Fibroblast of skin of scalp (primary cell): ENCODE data around the gene ISG20.
A peak's percentile ranks its signal among the peaks of the same experiment; 100 is the strongest.
"Not testable (repeated sequence)": the region's sequence is repeated elsewhere in the genome, so short reads cannot be mapped to it uniquely, and the experiment has no call there.

ENCODE experiments used
- DNase-seq: peaks from one replicate; pipeline ENCODE4 v3.0.0-alpha.2; 2013

The ISG20 gene

DNA sequence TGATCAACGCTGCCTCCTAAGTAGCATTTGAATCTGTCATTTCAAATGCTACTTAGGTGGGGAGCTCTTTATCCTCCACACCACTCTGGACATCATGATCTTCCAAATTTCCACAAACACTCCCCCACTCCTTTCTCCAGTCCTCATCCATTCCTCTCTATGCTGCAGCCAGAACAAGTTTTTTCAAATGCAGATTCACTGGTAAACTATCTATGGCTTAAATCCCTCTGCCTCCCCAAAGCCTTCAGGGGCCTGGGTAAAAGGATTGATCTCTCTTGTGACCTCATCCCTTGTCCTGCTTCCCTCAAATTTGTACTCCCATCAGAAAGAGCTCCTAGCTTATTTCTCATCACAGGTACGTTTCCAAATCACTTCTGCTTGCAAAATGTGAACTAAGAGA, 19.0 kb upstream of the ISG20 start:
- no peak for DNase-seq

DNA sequence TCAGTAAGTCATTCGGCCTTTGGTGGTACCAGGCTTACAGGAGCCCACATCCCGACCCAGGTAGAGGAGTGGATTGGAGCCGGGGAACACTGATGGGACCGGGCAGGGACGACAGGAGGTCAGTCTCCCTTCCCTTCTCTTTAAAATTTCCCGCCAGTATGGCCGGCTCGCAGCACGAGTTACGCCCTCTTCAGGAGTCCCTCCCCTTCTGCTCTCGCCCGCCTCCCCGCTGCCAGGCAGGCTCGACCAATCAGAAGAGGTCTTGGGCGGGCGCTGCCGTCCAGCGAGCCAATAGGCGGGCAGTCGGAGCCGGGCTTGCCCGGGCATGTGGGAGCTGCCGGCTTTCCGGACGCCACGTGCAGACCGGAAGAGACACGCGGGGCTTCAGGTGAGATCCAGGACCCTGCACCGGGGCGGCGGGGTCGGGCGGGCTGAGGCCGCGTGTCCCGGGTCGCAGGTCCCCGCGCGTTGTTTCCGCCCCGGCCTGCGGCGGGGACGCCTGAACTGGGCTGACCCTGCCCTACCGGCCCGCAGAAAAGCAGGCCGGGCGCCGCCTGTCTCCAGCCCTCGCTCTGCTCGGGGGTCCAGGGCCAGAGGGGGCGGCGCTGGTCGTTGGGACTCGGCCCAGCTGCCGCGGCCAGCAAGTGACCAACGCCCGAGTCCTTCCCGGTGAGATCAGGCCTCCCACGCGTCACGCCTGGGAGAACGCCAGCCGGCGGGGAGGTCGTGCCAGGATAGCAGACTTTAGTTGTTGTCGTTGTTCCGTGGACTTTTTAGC, 17.6 kb upstream of the ISG20 start, which contains the start of gene AEN:
TSS of gene AEN (plus strand) at position 346 of the 778 bp plus-strand sequence. CDS start 4,870 bp downstream, outside the sequence.
- DNase-seq, result peak; percentile 97

DNA sequence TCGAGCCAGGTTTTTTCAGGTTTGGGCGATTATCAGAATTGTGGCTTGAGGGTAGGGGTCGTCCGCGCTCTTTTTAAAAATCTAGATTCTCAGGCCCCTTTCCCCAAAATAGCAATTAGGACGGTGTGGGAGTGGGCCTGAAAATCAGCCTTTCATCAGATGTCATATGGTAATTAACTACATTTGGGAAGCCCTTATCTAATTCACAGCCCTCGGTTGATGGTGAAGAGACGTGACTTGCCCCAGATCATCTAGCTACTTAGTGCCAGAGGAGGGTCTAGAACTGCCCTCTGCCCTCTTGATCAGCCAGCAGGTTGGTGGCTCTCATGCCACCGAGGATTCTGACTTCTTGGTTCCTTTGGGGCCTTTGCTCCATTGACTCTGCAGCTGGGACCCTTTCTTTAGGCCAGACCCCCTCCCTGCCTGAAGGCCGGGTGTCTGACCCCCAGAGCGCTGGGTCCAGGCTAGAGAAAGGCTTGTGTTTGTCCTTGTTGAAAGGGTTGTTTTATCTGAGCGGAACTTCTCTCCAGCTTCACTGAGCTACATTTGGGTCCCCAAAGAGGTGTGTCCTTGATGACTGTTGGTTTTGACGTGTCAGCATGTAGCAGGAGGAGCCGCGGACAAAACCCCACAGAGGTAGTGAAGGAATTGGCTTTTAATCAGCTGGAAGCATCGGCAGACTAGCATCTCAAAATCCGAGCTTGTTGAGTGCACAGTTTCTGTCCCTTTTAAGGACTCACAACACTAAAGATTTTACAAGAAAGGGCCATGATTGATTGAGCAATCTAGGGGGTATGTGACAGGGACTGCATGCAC, 16.8 kb upstream of the ISG20 start:
- DNase-seq, result peak; percentile 52

DNA sequence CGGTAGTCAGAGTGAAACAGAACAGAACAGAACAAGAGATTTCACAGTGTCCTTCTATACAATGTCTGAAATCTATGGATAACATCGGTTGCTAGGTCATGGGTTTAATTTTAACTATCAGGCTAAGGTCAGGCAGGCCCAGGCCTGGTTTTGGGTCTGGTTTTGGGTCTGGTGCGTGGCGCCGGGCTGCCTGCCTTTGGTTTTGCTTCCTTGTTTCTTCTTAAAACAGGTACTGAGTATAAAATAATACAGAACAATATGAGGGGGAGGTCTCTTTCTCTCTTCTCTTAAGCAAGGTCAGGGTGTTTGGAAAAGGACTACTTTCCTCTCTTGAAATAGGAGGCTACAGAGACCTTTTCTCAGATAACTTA, 16.2 kb upstream of the ISG20 start:
- no peak for DNase-seq

DNA sequence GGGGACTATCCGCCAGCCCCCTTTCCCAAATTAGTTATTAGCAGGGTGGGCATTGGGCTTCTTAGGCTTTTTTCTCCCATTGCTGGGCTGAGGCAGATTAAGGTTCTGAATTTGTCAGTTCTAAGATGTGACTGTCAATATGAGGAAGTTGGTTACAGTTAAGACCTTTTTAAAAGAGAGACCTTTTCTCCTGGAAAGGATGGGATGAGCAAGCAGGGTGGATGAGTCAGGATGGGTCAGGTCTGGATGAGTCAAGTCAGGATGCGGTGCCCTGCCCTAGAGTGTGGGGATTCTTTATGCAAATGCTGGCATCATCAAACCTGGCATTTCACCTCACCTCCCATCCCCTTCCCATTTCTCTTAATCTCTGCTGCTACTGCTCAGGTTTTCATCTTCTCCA, 15.8 kb upstream of the ISG20 start:
- peak; percentile 66 for DNase-seq

DNA sequence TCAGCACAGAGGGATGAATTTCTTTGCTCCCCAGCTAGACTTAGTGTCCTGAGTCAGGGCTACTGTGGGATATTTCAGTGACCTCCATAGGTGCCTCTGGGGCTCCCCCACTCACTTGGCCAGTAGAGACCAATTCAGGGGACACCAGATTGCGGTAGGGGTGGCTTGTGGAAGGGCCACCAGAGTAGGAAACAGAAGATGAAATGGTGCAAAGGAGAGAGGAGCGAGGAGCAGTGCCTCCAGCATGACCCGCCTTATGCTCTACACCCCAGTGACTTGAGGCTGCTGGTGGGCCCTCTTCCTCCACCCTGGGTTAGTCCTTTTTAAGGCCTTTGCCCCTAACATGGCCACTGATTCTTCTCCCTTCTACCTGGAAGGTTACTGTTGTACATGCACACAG, 15.2 kb upstream of the ISG20 start:
- no peak for DNase-seq

DNA sequence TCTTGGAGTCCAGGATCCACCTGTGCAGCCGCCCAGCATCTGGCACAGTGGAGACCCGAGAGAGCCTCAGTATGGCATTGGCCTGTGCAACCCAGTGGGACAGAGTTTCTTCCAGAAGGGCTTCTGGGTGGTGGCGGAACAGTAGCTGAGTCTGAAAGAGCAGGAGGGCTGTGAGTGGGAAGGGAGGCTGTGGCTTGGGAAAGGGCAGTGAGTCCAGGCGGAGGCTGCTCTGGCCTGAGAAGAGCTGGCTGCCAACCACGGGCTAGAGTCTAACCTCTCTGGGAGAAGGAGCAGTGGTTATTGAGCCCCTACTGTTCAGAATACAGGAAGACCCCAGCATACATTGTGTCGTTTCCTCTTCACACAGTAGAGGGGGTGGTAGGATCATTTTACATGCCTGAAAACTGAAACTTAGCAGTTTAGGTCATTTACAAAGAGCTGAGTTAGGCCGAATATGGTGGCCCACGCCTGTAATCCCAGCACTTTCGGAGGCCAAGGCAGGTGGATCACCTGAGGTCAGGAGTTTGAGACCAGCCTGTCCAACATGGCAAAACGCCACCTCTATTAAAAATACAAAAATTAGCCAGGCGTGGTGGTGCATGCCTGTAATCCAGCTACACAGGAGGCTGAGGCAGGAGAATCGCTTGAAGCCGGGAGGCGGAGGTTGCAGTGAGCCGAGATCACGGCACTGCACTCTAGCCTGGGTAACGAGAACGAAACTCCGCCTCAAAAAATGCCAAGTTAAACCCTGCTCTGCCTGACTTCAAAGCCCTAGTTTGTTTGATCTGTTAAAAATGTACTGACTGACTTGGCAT, 14.5 kb upstream of the ISG20 start:
- peak; percentile 54 for DNase-seq

DNA sequence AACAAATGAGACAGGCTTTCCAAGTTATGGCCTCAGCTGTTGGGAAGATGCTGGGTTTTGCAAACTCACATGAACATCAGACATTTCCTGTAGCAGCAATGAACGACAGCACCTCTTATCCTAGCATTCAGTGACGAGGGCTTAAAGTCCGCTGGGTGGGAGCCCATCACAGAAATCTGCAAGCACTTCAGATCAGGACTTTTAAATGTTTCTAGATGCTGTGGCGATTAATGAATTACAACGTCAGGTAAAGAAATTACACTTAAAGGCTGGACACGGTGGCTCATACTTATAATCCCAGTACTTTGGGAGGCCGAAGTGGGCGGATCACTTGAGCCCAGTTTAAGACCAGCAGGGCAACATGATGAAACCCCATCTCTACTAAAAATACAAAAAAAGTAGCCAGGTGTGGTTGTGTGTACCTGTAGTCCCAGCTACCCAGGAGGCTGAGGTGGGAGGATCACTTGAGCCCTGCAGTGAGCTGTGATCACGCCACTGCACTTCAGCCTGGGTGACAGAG, 13.8 kb upstream of the ISG20 start:
- no peak for DNase-seq

DNA sequence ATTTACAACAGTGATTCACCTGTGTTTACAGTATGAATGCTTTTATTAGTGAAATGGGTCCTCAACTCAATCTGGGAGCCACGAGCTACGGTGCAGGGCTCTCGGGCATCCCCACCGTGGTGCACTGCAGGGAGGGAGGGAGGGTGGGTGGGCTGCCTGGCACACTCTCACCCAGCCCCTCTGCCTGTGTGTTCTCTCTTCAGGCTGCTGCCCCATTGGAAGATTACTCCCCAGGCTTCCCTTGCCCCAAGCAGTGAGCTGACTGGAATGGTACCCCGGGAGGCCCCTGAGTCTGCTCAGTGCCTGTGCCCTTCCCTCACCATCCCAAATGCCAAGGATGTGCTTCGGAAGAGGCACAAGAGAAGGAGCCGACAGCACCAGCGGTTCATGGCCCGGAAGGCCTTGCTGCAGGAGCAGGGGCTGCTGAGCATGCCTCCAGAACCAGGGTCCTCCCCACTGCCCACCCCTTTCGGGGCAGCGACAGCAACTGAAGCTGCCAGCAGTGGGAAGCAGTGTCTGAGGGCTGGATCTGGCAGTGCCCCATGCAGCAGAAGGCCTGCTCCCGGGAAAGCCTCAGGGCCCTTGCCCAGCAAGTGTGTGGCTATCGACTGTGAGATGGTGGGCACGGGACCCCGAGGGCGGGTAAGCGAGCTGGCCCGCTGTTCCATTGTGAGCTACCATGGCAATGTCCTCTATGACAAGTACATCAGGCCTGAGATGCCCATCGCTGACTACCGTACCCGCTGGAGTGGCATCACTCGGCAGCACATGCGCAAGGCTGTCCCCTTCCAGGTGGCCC, 12.7 kb upstream of the ISG20 start:
- no peak for DNase-seq

DNA sequence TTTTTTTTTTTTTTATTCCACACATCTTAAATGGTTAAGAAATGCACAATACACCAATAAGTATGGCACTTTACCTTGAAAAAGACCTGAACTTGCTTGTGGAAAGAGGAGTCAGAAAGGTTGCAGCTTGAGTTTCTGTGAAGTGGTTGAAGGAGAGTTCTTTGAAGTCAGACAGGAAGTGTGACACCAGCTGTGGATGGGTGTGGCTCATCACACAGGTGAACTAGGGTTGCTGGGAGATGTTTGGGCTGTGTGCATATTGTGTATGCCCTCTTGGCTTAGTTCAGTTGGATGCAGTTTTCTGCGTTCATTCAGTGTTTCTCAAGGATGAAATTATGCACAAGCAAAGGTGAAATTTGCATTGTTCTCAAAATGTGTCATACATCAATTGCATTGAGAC, 11.4 kb upstream of the ISG20 start:
- no peak for DNase-seq

DNA sequence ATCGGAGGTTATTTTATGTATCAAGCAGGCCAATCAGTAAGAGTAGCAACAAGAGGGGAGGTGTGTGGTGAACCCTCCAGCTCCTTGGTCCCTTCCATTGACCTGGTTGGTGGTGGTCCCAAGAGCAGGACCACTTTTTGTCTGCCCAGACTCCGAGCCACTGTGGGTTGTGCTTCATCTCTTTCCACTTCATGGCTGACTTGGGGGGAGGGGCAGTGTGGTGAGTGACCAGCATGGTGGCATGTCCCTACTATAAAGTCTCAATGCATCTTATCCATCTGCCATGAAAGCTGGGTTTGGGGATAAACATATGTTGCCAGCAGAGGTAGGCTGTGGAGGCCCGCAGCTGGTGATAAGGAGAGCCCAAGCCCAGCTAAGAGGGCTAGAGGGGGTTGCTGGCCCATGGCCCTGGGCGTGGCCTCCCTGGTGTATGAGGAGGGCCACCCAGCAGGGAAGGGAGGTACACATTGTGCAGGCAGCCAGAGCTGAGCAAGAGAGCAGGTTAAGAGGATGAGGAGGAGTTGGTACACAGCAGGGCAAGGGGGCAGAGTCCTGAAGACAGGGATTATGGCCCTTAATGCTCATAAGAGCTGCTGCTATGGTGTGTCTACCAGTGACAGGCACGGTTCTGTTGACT, 10.7 kb upstream of the ISG20 start:
- DNase-seq, result no peak

DNA sequence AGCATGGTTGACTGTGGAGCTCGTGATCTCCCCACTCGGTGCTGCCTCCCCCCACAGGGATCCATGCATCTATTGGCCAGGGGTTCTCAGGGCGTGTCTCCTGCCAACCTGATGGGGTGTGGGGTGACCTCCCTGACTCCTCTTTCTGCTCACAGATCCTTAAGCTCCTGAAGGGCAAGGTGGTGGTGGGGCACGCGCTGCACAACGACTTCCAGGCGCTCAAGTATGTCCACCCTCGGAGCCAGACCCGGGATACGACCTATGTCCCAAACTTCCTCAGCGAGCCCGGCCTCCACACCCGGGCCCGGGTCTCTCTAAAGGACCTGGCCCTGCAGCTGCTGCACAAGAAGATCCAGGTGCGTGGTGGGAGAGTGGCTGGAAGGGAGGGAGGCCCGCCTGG, 9.7 kb upstream of the ISG20 start:
- no peak for DNase-seq

DNA sequence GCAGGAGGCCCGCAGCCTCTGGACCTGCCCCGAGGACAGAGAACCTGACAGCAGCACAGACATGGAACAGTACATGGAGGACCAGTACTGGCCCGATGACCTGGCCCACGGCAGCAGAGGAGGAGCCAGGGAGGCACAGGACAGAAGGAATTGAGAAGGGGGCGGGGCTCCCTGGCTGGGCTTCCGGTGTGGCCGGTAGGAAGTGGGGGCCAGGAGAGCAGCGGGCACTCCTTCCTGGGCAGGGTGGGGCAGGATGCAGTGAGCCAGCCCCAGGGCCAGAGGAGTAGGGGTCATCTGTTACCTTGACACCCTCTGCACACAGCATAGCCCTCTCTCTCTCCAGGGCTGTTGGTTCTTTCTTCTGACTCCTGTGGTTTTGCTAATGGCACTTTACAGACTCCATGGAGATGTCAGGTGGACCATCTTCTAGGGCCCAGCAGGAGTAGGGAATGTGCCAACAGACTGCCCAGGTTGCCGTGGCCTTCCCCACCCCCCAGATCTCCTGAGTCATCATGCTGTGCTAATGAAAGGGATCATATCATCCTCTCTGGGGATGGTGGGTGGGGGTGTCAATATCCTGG, 8.6 kb upstream of the ISG20 start:
- no peak for DNase-seq

DNA sequence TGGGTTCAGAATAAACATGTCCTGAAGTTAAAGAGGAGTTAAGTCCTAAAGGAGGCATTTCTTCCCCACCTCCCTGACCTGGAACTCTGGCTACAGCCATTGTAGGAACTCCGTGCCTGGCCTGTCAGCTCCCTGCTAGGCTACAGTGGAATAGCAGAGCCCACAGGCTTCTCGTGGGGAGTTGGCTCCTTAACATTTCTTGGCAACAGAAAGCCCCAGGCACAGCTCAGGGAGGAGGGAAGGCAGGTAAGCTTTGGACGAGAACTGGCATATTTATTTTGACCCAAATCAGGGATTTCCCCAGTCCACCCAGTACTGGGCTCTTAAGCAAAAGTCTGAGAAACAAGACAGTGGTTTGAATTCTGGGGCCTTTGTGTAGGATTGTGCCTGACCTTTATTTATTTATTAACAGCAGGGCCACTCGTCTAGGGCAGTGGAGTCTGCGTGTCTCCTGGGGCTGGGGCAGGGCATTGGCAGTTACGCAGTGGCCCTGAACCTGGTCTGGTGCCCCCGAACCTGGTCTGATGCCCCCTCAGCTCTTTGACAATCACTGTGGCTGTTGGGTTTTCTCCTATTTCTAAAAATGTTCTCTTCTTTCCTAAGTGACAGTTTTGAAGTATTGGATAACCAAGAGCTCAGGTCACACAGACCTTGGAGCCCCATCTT, 7.9 kb upstream of the ISG20 start:
- DNase-seq, result no peak

DNA sequence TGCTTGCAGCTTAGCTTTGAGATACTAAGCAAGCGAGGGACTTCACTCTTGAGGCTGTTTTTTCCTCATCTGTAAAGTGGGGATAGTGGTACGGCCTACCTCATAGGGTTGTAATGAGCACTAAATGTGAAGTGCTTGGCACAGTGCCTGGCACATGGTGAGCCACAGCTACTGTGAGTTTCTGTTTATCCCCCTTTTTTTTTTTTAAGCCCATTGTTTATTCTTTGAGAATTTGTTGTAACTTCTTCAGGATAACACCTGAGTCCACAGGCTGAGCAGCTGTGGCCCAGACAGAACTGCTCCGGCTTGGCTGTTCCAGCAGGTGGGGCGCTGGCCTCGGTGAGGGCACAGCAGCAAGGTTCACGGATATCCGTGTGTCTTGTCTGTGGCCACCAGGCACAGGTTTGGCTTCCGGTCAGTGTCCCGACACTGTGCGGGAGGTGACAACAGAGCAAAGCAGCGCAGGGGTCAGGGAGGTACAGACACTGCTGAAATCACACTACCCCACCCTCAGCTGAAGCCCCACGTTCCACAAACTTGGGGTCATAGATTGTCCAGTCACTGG, 7.3 kb upstream of the ISG20 start:
- no peak for DNase-seq

DNA sequence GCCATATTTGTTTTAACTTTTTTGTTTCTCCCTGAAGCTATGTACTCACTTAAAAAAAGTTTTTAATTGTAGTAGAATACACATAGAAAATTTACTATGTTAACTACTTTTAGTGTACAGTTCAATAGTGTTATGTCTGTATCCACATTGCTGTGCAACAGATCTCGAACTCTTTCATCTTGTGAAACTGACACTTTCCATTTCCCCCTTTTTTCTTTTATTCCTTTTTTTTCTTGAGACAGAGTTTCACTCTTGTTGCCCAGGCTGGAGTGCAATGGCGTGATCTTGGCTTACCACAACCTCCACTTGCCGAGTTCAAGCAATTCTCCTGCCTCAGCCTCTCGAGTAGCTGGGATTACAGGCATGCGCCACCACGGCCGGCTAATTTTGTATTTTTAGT, 6.0 kb upstream of the ISG20 start:
- DNase-seq, result not testable (repeated sequence)

DNA sequence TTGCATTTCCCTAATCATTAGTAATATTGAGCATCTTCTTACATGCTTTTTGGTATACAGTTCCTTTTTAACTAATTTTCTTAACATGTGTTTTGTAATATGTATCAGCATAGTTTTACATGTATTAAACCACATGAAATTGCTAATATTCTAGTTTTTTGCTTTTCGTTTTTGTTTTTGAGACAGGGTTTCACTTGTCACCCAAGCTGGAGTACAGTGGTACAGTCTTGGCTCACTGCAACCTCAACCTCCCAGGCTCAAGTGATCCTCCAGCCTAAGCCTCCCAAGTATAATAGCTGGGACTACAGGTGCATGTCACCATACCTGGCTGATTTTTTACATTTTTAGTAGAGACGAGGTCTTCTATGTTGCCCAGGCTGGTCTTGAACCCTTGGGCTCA, 4.4 kb upstream of the ISG20 start:
- DNase-seq, result no peak

DNA sequence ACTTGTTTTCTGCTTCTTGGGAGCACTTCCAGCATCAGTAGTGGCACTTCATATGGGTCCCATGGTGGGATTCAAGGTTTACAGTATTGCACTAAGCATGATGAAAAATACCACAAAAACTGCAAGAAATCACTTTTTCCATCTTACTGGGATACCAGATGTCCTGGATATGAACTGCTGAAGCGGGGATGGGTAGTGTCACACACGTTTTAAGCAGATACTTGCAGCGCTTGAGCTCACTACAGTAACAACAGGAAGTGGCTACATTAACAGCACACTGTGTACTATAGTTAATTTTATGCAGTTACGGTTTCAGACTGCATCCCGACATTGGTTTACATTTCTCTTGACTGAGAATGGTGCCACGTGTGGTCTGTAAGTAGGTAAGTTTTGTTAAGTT, 3.5 kb upstream of the ISG20 start:
- no peak for DNase-seq

DNA sequence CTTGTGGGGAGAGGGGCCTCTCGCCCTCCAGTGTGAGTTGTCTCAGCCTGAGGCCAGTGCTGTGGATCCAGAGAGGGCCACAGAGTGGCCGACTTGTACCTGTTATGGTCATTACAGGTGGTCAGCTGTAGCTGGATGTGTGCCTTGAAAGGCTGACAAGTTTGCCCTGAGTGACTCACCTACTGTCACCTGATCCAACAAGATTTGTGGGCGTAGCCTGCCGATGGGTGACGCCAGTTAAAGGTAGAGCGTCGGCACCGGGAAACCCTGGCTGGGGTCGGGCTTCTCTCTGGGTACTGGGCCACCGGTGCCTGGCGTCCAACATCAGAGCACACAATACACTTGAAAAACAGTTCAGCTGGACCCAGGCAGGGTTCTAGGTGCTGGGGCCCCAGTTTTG, 2.8 kb upstream of the ISG20 start:
- DNase-seq, result no peak

DNA sequence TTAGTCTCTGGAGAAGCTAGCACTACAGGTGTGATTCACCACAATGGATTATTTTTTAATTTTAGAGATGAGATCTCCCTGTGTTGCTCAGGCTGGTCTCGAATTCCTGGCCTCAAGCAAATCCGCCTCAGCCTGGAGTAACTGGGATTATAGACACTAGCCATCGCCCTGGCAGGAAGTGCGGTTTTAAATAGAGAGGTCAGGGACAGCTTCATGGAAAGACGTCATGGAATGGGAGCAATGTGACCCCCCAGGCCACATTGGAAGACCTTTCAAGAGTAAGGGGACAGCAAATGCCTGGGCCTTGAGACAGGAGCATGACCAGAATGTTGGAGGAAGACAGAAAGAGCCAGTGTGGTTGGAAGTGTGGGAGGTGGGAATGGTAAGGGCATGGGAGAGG, 2.2 kb upstream of the ISG20 start:
- no peak for DNase-seq
